Vagina (tissue), 2 donors: ENCODE measurements around the gene NAA20. TPM values are rescaled to one million over a fixed set of nuclear protein-coding genes. Genes with fewer than 3 reads are reported as not detected.

Experiments used
- DNase-seq, 2 donors: peaks; one replicate each; pipeline ENCODE4 v3.0.0-alpha.2; 2017; ENCODE audit errors: extremely low spot score in 2 of 2
- H3K27ac ChIP-seq: fragments of 200-600 bp; sonication (generic); one replicate; pipeline ENCODE4 v1.5.1; 2019
- H3K27me3 ChIP-seq: fragments of 200-600 bp; sonication (generic); one replicate; pipeline ENCODE4 v1.5.1; 2019
- H3K36me3 ChIP-seq, 2 donors: fragments of 200-600 bp; sonication (generic); one replicate each; pipeline ENCODE4 v1.5.1; 2017 to 2019
- H3K4me1 ChIP-seq: fragments of 200-600 bp; sonication (generic); one replicate; pipeline ENCODE4 v1.5.1; 2019
- H3K4me3 ChIP-seq, 2 donors: fragments of 200-600 bp; sonication (generic); 1 replicate in 1 of 2; 2 replicates in 1 of 2; pipeline ENCODE4 v1.5.1; 2016 to 2019
- H3K9me3 ChIP-seq: fragments of 200-600 bp; sonication (generic); one replicate; pipeline ENCODE4 v1.5.1; 2019
- CTCF ChIP-seq, 3 experiments: fragments of 450-650 bp in 2 of 3; fragments of 200-600 bp in 1 of 3; sonication (generic) in 1 of 3; IDR thresholded peaks; one replicate each; pipeline ENCODE4 v1.5.1; 2017 to 2019; ENCODE audit warnings: antibody characterized with exemption in 3 of 3, mild to moderate bottlenecking in 2 of 3, moderate library complexity in 2 of 3
- POLR2A ChIP-seq, 2 donors: fragments of 450-650 bp; IDR thresholded peaks; one replicate each; pipeline ENCODE4 v1.6.1; 2017; ENCODE audit warnings: antibody characterized with exemption in 2 of 2, mild to moderate bottlenecking in 2 of 2, moderate library complexity in 2 of 2
- POLR2AphosphoS5 ChIP-seq, 2 donors: sonication (generic); formaldehyde crosslinking; IDR thresholded peaks; one replicate each; pipeline ENCODE4 v1.9.0; 2017; ENCODE audit warnings: antibody characterized with exemption in 2 of 2, mild to moderate bottlenecking in 2 of 2, low read depth in 1 of 2; ENCODE audit not compliant: insufficient read depth in 1 of 2
- intact Hi-C: fragments of 100-400 bp; cut with DNase I; formaldehyde crosslinking; loops from one replicate; pipeline ENCODE4 v1.15.1; 2023
- total RNA-seq: library from RNA; depleted of rRNA; stranded (reverse); fragments of >200 nt; gene quantifications from one replicate; pipeline ENCODE4 v1.2.3, GENCODE V29; 2016

NAA20 gene
- total RNA-seq, 1 donor from 2014 or later, result 28.2 TPM

DNA sequence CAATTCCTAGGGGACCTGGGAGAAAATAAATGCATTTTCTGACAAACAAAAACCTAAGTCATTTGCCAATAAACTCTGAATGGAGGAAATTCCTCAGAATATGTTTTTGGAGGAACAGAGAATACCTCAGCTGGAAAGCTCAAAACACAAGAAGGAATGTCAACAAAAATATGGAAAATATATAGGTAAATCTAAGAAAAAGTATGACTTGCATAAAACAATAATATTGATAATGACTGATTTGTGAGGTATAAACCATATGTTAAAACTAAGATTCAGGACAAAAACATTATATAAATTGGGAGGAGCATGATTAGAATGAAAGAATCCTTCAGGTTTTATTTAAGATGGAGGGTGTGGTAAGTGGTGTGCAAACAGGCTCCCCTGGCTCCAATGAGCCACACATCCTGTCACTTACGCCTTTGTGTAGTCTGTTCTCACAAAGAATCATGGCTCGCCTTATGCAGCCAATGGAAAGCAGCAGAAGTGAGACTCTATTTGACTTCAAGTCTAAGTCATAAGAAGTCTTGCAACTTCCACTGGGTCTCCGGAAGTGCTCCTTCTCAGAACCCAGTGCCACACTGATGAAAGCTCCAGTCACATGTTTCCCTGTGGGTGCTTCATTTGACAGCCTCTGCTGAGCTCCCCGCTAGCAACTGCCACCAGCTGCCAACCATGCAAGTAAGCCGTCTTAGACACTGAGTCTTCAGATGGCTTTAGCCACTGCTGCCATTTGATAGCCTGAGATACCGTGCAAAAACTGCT is 43.3 kb downstream of the NAA20 start:
- TF ChIP-seq POLR2AphosphoS5 (IDR thresholded peaks at IDR 0.05; ENCODE audit: insufficient read depth in 1 of 2, low read depth in 1 of 2), result no peak
- TF ChIP-seq CTCF (IDR thresholded peaks at IDR 0.05), result no peak
- TF ChIP-seq POLR2A (IDR thresholded peaks at IDR 0.05), result no peak
- H3K27me3 ChIP-seq, result no peaks in the 10 kb centered on the region
- H3K4me3 ChIP-seq, result no peak overlapping the region
- intact Hi-C loops, result no loop called here
- no peaks in the 10 kb centered on the region for H3K36me3 ChIP-seq
- H3K4me1 ChIP-seq, result no peaks in the 10 kb centered on the region
- no peak overlapping the region for H3K27ac ChIP-seq
- H3K9me3 ChIP-seq, result no peaks in the 10 kb centered on the region
- no peak for DNase-seq

GRCh38 chr20:20063941-20064702 is 47.0 kb downstream of the NAA20 start:
- intact Hi-C loops, result no loop called here

GRCh38 chr20:20065361-20065760 is 48.2 kb downstream of the NAA20 start:
- no peak overlapping the region for H3K4me3 ChIP-seq
- no peak overlapping the region for H3K27ac ChIP-seq
- intact Hi-C loops, result no loop called here
- no peaks in the 10 kb centered on the region for H3K27me3 ChIP-seq
- no peak for DNase-seq
- no peaks in the 10 kb centered on the region for H3K36me3 ChIP-seq
- H3K4me1 ChIP-seq, result no peaks in the 10 kb centered on the region
- H3K9me3 ChIP-seq, result no peaks in the 10 kb centered on the region
- TF ChIP-seq POLR2A (IDR thresholded peaks at IDR 0.05) (no peak), CTCF (IDR thresholded peaks at IDR 0.05) (no peak), POLR2AphosphoS5 (IDR thresholded peaks at IDR 0.05; ENCODE audit: insufficient read depth in 1 of 2, low read depth in 1 of 2) (no peak)

More at GRCh38 chr20:20063941-20064702, 47.0 kb downstream of the NAA20 start:
- Histone ChIP-seq H3K4me3 (no peak overlapping the region), H3K36me3 (no peaks in the 10 kb centered on the region), H3K27ac (no peak overlapping the region), H3K9me3 (no peaks in the 10 kb centered on the region), H3K4me1 (no peaks in the 10 kb centered on the region), H3K27me3 (no peaks in the 10 kb centered on the region)
- DNase-seq, result no peak
- TF ChIP-seq POLR2AphosphoS5 (IDR thresholded peaks at IDR 0.05; ENCODE audit: insufficient read depth in 1 of 2, low read depth in 1 of 2) (no peak), POLR2A (IDR thresholded peaks at IDR 0.05) (no peak), CTCF (IDR thresholded peaks at IDR 0.05) (no peak)

- no peaks in the 10 kb centered on the region for H3K36me3 ChIP-seq
Observed at GRCh38 chr20:20070871-20071726, 53.9 kb downstream of the NAA20 start.

More at GRCh38 chr20:20070871-20071726, 53.9 kb downstream of the NAA20 start:
- TF ChIP-seq POLR2AphosphoS5 (IDR thresholded peaks at IDR 0.05; ENCODE audit: insufficient read depth in 1 of 2, low read depth in 1 of 2), result no peak
- no peak for TF ChIP-seq CTCF (IDR thresholded peaks at IDR 0.05)
- no peak for TF ChIP-seq POLR2A (IDR thresholded peaks at IDR 0.05)
- no peak for DNase-seq
- no peaks in the 10 kb centered on the region for H3K9me3 ChIP-seq
- no peak overlapping the region for H3K27ac ChIP-seq
- H3K27me3 ChIP-seq, result no peaks in the 10 kb centered on the region
- no peaks in the 10 kb centered on the region for H3K4me1 ChIP-seq
- intact Hi-C loops, result no loop called here
- H3K4me3 ChIP-seq, result no peak overlapping the region
